Tibial nerve (tissue), 4 donors: Measurements from ENCODE around the gene LYSMD2. TPM values are rescaled to one million over a fixed set of nuclear protein-coding genes. Genes with fewer than 3 reads are reported as not detected.

Source experiments
- DNase-seq, 2 donors: peaks; one replicate each; pipeline ENCODE4 v3.0.0-alpha.2; 2019; ENCODE audit warnings: low spot score in 2 of 2
- H3K27ac ChIP-seq, 4 donors: fragments of 200-600 bp; sonication (generic) in 3 of 4; one replicate each; pipeline ENCODE4 v1.5.1; 2017 to 2019; ENCODE audit warnings: mild to moderate bottlenecking in 1 of 4
- H3K27me3 ChIP-seq, 2 donors: fragments of 200-600 bp; sonication (generic) in 1 of 2; one replicate each; pipeline versions ENCODE4 v1.5.1 to v1.6.0; 2017 to 2019
- H3K36me3 ChIP-seq, 3 donors: fragments of 200-600 bp; sonication (generic); one replicate each; pipeline ENCODE4 v1.5.1; 2018 to 2019
- H3K4me1 ChIP-seq, 4 donors: fragments of 200-600 bp; sonication (generic) in 3 of 4; one replicate each; pipeline ENCODE4 v1.5.1; 2017 to 2019
- H3K4me3 ChIP-seq, 4 donors: fragments of 200-600 bp; sonication (generic) in 3 of 4; one replicate each; pipeline ENCODE4 v1.5.1; 2017 to 2019; ENCODE audit warnings: mild to moderate bottlenecking in 1 of 4, moderate library complexity in 1 of 4
- H3K9me3 ChIP-seq, 4 donors: fragments of 200-600 bp; sonication (generic) in 3 of 4; one replicate each; pipeline ENCODE4 v1.5.1; 2017 to 2019
- CTCF ChIP-seq, 5 experiments: fragments of 200-600 bp in 3 of 5; fragments of 450-650 bp in 2 of 5; sonication (generic) in 3 of 5; IDR thresholded peaks; one replicate each; pipeline ENCODE4 v1.5.1; 2016 to 2019; ENCODE audit warnings: antibody characterized with exemption in 5 of 5, mild to moderate bottlenecking in 3 of 5, moderate library complexity in 2 of 5
- EP300 ChIP-seq, 2 donors: sonication (generic); formaldehyde crosslinking; IDR thresholded peaks; one replicate each; pipeline ENCODE4 v1.6.1; 2017; ENCODE audit warnings: antibody characterized with exemption in 2 of 2, mild to moderate bottlenecking in 1 of 2
- POLR2A ChIP-seq, 2 donors: fragments of 450-650 bp; IDR thresholded peaks; one replicate each; pipeline ENCODE4 v1.6.1; 2017; ENCODE audit warnings: antibody characterized with exemption in 2 of 2, mild to moderate bottlenecking in 2 of 2, moderate library complexity in 2 of 2
- WGBS, 2 donors: methylation state at CpG; one replicate each; pipeline ENCODE4 v1.1.5; 2018; 5-methylcytosine and 5-hydroxymethylcytosine counted together
- total RNA-seq, 4 donors: library from RNA; depleted of rRNA; stranded (reverse); fragments of >200 nt; gene quantifications; one replicate each; pipeline ENCODE4 v1.1.0, GENCODE V29; 2016

LYSMD2 gene
- total RNA-seq, 4 donors from 2014 or later: 16.8 to 24.9 (median 19.9) TPM

DNA sequence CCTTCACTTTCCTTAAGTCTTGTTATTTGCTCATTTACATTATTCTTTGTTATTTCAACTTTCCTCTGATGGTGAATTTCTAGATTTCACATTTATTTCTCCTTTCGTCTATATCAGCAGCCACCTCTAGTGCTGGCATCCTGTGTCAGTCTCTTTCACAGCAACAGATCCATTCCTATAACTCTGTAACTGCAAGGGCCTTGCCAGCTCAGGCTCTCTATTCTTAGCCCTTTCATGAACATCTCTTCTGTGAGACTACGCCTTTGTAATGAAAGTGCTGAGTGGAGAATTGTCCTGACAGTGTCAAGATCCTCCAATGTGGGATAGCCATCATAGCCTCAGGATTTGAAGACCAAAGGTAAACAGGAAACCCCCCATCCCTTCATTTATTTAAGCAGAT lies 60.0 kb downstream of the LYSMD2 start:
- no peak for DNase-seq
- no peak for TF ChIP-seq POLR2A (IDR thresholded peaks at IDR 0.05)
- TF ChIP-seq EP300 (IDR thresholded peaks at IDR 0.05): no peak
- TF ChIP-seq CTCF (IDR thresholded peaks at IDR 0.05): no peak
- Histone ChIP-seq H3K36me3 (no peaks in the 10 kb centered on the region), H3K27me3 (peaks cover 0 to 16% of the 10 kb centered on the region in 2 donors), H3K4me1 (peaks cover 0 to 15% (median 0%) of the 10 kb centered on the region in 4 donors), H3K27ac (no peak overlapping the region), H3K9me3 (no peaks in the 10 kb centered on the region), H3K4me3 (no peak overlapping the region)
- WGBS, 2 donors: 69 to 76% methylated on average over 2 of the region's 2 CpGs

DNA sequence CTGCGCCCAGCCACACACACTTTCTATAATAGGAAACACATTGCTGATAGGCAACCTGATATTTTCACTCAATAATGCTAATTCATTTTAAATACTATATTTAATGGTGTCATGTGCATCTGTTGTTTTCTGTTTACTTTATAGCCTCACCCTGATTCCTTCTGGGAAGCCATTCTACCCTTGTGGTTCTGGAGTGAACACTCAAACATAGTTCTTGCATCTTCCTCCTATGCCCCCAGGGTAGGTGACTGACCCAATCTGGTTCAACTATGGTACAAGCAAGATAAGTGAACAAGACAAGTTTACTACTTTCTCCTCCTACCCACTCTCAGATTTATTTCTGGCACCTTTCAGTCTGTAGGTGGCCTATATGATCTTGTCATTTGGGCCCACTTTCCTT lies 60.4 kb downstream of the LYSMD2 start:
- H3K27ac ChIP-seq: no peak overlapping the region
- no peak overlapping the region for H3K4me3 ChIP-seq
- H3K9me3 ChIP-seq: no peaks in the 10 kb centered on the region
- 93 to 94% methylated on average over 1 of the region's 1 CpG for WGBS, 2 donors
- no peaks in the 10 kb centered on the region for H3K36me3 ChIP-seq
- peaks cover 0 to 12% of the 10 kb centered on the region in 2 donors for H3K27me3 ChIP-seq
- no peak for DNase-seq
- peaks cover 0 to 15% (median 0%) of the 10 kb centered on the region in 4 donors for H3K4me1 ChIP-seq
- TF ChIP-seq EP300 (IDR thresholded peaks at IDR 0.05) (no peak), POLR2A (IDR thresholded peaks at IDR 0.05) (no peak), CTCF (IDR thresholded peaks at IDR 0.05) (no peak)

DNA sequence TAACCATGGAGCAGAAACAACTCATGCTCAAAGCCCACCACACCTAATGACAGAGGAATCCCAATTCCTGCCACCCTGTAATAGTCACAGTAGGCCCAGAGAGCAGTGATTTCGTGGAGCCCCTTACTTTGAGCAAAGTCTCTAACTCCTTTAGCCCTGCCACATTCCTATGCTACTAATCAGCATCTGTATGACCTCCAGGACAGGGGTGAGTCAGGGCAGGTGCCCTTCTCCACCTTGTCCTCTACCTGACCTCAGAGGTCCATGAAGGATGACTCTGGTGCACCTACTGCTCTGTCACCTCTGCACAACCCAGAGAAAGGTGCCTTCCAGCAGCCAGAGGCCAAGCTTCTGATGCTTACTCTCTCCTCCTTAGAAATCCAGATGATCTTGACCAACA lies 62.2 kb downstream of the LYSMD2 start:
- no peaks in the 10 kb centered on the region for H3K4me1 ChIP-seq
- WGBS, 2 donors: 29 to 40% methylated on average over 1 of the region's 1 CpG
- TF ChIP-seq POLR2A (IDR thresholded peaks at IDR 0.05) (no peak), EP300 (IDR thresholded peaks at IDR 0.05) (no peak), CTCF (IDR thresholded peaks at IDR 0.05) (no peak)

More for the DNA sequence above, 62.2 kb downstream of the LYSMD2 start:
- Histone ChIP-seq H3K36me3 (no peaks in the 10 kb centered on the region), H3K4me3 (no peak overlapping the region), H3K27me3 (no peaks in the 10 kb centered on the region), H3K9me3 (no peaks in the 10 kb centered on the region), H3K27ac (no peak overlapping the region)
- no peak for DNase-seq

Other genes starting within 250 kb of the LYSMD2 start
- gene DMXL2, start 114.9 kb downstream of the LYSMD2 start, total RNA-seq: 10 to 100 TPM; 43.7 to 49.6 (median 47.0) TPM
- gene SCG3, start 56.2 kb downstream of the LYSMD2 start, total RNA-seq: not detected
- 100 to 1,000 TPM in 1 of 4 donors, 10 to 100 TPM in 3; 41.6 to 113 (median 54.7) TPM for gene TMOD2, start 13.9 kb upstream of the LYSMD2 start, total RNA-seq
- gene TMOD3, start 92.0 kb upstream of the LYSMD2 start, total RNA-seq: 10 to 100 TPM; 23.7 to 46.8 (median 29.5) TPM
- gene LEO1, start 234.1 kb upstream of the LYSMD2 start, total RNA-seq: 10 to 100 TPM; 10.6 to 19.7 (median 14.4) TPM